HG03521 (cell line): Measurements from ENCODE around the gene MICAL3.
"Not testable (repeated sequence)": the region's sequence is repeated elsewhere in the genome, so short reads cannot be mapped to it uniquely, and the experiment has no call there.

Experiments used
- ATAC-seq: cut with Tn5 transposase; IDR thresholded peaks from one replicate; pipeline ENCODE4 v1.9.1; 2021; ENCODE audit warnings: mild to moderate bottlenecking, moderate library complexity; ENCODE audit not compliant: unreplicated experiment

MICAL3 gene

GRCh38 chr22:17893900-17894535, 130.3 kb downstream of the MICAL3 start:
- no peak for ATAC-seq

DNA sequence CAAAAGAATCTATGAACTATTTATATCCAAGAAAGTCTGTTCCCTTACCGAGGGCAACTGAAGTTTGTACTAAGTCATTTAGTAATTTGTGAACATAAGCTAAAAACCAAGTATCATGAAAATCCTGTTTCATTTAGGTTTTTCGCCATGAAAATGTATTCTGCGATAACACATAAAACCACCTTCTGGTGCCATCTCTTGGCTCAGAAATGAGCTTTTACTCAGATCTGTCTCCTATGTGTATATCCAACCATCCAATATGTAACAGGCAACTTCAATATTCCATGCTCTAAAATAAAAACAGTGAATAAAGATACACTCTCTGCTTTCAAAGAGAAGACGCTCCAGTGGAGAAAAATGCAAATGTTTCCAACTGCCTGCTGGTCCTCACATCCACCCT, 132.0 kb downstream of the MICAL3 start:
- no peak for ATAC-seq

DNA sequence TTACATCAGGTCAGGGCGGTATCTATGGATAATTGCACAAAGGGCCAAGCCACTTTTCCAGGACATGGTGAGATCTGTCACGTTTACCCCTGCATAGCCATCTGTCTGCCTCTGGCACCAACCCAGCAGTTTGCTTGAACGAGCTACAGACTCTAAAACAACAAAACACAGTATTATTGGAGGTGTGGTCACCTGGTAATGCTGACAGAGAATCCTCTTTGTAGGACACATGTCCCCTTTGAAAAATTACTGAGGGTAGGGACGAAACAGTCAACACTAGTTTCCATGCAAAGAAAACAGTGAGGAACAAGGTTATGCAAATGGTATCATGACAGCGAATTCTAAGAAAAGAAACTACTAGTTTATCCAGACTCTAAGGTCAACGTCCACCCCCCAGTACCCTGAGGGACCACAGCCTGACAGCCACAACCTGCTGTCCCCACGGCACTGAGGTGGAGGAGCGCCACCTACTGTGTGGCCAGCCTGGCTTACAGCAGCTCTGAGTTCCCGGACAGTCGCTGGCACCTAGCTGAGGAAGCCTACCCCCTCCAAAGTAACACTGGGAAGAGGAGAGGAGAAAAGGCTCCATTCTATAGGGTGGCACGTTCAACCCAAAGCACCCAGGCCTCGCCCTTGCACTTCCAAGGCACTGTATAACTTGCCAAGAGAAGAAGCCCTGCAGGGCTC, 132.7 kb downstream of the MICAL3 start:
- ATAC-seq: no peak

DNA sequence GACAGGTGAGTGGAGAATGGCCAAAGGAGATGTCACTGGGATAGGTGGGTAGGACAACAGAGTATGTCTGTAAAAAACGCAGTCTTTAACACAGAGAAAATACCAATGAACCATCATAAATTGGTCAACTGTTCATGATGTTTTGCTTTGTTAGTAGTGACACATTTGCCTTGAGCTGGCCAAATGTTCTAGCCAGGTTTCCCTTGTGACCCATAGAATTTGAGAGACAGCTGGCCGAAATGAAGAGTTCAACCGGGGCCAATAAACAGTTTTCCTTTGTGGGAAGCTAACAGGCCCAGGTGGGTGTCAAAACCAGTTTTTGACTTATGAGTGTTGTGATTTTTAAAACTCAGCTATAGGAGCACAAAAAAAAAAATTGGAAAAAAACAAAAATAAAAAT, 133.5 kb downstream of the MICAL3 start:
- no peak for ATAC-seq

GRCh38 chr22:17890245-17890671, 134.1 kb downstream of the MICAL3 start:
- ATAC-seq: no peak

GRCh38 chr22:17888855-17889254, 135.5 kb downstream of the MICAL3 start:
- ATAC-seq: no peak

GRCh38 chr22:17888439-17888838, 135.9 kb downstream of the MICAL3 start:
- ATAC-seq: no peak

DNA sequence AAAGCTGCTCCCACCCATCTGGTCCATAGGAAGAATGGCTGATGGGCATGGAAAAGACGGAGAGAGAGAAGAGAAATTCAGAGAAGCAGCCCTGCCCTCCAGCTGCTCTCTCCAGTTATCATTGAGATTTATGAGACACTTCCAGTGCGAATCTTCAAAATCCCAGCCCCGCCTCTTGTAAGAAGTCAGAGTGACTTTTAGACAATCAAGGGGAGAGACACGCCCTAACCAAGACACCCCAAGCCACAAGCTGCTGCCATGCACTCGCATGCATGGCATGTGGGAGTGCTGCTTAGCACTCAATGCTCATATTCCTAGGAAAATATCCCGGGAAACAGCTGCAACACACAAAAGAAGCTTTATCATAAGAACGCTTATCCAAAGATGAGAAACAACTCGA, 139.5 kb downstream of the MICAL3 start:
- no peak for ATAC-seq

DNA sequence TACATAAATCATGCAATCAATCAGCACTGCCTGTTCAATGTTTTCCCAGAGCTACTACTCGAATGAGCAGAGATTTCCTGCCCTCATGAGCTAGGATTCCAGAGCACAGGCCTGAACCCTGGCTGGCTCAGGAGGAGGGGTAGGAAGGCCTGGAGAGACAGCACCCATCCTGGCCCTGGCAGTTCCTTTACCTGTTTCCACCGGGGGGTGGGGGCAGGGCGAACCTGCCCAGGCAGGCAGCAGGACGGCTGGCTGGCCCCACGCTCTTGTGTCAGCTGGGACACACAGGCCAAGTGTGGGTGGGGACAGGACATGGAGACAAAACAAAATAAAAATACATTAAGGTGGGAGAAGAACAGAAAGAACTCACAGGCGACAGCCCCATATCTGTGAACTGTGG, 140.3 kb downstream of the MICAL3 start:
- ATAC-seq: no peak

GRCh38 chr22:17883356-17883755, 141.0 kb downstream of the MICAL3 start:
- no peak for ATAC-seq

DNA sequence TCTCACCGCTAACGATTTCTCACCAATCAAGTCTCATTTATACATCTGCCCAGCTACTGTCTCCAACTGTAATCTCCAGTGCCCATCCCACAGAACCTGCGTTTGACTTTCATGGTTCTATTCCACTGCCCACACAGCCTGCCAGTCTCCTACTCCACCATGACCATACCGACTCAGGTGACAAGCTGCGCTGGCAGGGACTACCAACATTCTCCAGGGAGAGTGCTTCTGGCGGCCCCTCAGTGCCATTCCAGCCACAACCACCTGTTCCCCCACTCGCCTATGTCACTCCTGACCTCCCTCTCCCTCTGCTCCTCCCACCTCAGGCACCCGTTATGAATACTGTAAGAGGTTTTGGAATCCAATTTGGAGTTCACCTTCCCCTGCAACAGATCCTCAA, 141.6 kb downstream of the MICAL3 start:
- ATAC-seq: no peak

DNA sequence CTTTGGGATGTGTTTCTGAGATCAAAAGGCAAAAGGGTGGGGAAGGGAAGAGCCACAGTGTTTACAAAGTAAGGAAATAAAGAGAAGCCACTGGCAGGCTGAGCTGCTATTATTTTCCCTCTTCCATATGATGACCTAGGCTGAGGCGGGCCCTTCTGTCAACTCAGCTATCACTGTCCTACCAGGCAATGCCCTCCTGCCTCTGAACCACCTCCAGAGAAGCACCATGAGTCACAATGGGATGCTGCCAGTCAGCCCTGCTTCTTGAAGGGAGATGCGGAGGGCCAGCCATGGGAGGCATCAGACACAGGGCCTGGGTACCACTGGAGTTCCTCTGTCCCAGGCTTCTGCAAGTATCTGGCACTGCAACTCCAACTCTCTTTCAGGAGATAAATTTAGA, 142.2 kb downstream of the MICAL3 start:
- no peak for ATAC-seq

GRCh38 chr22:17881366-17881765, 143.0 kb downstream of the MICAL3 start:
- no peak for ATAC-seq

DNA sequence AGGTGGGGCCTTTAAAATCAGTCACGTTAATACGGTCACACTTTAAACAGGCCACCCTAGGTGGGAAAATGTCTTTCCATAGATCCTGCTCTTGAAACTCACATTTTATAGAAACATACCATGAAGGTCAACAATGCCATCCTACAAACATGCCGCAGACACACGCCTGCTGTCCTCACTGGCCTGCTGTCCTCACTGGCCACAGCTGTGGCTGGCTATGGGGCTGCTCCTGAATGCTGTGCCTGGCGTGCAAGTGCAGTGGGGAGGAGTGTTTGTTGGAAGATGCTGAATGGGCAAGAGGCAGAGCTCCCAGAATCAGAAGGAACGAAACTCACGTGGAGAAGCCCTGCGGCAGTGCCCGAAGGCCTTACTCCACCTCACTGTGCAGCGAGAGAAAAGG, 143.9 kb downstream of the MICAL3 start:
- no peak for ATAC-seq

DNA sequence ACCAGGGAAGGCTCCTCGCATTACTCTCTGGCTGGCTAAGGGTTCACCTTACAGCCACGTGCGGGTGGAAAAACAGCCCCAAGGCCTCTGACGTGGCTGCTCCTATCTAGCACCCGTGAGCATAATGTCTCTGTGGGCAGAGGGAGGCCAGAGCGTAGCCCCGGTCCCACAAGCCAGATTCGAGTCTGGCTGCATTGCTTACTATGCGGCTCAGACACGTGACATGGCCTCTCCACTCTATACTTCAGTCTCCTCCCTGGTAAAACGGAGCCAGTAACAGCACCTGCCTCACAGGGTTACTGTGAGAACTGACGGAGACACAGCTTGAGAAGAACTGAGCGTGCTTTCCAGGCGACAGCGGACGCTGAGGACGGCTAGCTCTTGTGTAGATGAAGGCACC, 144.3 kb downstream of the MICAL3 start:
- ATAC-seq: no peak

DNA sequence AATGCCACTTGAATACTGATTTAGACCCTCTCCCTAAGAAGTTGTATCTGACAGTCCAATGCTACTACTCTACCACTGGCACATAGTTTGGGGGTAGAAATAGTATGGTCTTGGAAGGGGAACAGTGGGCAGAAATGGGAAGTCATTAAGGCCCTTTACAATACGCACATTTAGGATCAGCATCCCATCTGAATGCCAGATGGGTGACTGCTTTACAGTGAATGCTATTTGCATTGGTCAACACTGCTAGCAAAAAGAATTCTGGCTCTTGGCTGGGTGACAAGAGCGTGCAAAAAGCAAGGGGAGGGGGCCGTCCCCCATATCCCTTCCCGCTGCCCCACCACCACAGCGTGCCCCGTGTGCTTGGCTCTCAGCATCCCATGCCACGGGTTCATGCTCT, 145.4 kb downstream of the MICAL3 start:
- ATAC-seq: no peak

GRCh38 chr22:17878186-17878694, 146.1 kb downstream of the MICAL3 start:
- ATAC-seq: no peak

GRCh38 chr22:17876878-17877855, 147.2 kb downstream of the MICAL3 start:
- not testable (repeated sequence) for ATAC-seq

- ATAC-seq: no peak
Observed at GRCh38 chr22:17876306-17876831, 148.0 kb downstream of the MICAL3 start.

DNA sequence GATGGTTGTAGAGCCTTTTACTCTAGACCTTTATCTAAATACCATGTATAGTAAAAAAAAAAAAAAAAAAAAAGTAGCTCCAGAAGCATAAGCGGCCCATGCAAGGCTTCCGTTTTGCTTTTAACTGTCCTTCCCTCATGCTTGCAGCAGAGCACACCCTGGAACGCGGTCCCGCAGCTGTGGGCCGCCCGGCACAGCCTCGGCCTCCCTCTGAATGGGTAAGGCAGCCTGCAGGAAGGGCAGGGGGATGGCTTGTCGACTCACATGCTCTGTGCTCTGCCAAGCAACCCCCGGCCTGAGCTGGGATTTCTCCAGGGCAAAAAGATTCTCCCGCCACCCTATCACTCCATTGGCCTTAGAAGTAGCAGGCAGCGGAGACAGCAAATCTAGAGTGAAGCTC, 148.7 kb downstream of the MICAL3 start:
- ATAC-seq: no peak

DNA sequence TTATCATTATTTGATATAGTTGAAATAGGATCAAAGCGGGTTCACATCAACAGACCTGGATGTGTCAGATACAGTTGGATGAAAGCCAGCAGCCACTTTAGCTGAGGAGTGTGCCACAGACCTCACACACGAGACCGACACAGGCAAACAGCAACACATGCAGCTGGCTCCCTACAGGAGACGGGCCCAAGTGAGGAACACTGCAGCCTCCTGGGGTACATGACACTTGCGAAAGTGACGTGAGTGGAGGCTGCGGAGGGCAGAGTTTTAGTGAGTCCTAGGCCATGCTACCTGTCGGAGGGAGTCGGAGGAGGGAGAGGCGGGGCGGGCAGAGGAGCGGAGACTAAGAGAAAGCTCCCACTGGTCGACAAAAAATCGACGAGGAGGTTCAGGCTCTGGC, 149.2 kb downstream of the MICAL3 start:
- ATAC-seq: no peak
